SK-N-MC (cell line): Measurements from ENCODE around the gene SEPHS1.
A peak's percentile ranks its signal among the peaks of the same experiment; 100 is the strongest.

ENCODE experiments used
- EZH2 ChIP-seq: fragments of 200-600 bp; sonication (generic); IDR thresholded peaks from one replicate; pipeline ENCODE4 v1.6.1; 2017; ENCODE audit warnings: antibody characterized with exemption
- FOXP2 ChIP-seq: optimal IDR thresholded peaks from 2 replicates; pipeline ENCODE3; 2011; ENCODE audit warnings: mild to moderate bottlenecking, moderate library complexity; ENCODE audit not compliant: insufficient read depth; ENCODE audit errors: extremely low read length, control extremely low read depth
- POLR2AphosphoS5 ChIP-seq: IDR thresholded peaks from 2 replicates; pipeline ENCODE4 v1.6.1; 2012; ENCODE audit warnings: mild to moderate bottlenecking, low read depth, low read length, borderline replicate concordance

DNA sequence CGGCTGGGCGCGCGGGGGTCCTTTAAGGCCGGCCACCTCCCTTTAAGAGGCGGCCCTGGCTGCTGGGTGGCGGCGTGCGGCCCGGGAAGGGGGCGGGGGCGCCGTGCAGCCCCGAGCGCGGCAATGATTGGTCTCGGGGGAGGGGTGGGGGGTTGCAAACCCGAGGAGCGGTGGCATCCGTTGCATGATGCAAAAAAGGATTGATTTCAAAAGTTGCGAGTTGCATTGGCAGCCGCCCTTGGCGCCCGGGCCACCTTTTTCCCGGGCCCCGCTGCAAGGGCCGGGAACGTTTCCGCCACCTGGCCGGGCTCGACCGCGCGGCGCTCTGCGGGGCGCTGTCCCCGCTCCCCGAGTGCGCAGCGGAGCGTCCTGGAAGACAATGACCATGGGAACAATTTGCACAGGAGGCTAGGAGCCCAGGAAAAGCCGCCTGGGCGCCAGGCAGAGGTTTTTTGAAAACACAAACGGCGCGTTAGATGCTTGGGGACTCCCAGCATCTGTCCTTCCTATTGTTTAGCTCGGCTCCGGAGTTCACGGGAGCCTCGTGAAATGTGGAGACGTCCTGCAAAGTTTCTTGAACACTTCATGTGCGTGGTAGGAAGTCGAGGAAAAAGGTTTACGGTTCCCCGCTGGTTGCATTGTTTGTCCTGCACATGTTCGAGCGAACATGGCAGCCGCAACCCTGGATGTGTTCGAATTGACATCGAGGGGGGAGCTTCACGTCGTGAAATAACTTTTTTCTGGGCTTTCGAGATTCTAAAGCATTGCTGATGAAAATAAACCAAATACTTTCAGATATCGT lies at the start of gene SEPHS1:
- TF ChIP-seq POLR2AphosphoS5 = 0 out of 2 replicates have a peak, but pooled peaks have one; percentile 43
- no peak for TF ChIP-seq EZH2
- TF ChIP-seq FOXP2 = no peak
